ENCODE data around the gene RALGAPA2.

DNA sequence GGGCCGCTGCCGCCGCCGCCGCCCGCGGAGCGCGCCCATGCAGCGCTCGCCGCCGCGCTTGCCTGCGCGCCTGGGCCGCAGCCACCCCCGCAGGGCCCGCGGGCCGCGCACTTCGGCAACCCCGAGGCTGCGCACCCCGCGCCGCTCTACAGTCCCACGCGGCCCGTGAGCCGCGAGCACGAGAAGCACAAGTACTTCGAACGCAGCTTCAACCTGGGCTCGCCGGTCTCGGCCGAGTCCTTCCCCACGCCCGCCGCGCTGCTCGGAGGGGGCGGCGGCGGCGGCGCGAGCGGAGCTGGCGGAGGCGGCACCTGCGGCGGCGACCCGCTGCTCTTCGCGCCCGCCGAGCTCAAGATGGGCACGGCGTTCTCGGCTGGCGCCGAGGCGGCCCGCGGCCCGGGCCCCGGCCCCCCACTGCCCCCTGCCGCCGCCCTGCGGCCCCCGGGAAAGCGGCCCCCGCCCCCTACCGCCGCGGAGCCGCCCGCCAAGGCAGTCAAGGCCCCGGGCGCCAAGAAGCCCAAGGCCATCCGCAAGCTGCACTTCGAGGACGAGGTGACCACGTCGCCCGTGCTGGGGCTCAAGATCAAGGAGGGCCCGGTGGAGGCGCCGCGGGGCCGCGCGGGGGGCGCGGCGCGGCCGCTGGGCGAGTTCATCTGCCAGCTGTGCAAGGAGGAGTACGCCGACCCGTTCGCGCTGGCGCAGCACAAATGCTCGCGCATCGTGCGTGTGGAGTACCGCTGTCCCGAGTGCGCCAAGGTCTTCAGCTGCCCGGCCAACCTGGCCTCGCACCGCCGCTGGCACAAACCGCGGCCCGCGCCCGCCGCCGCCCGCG is 343.8 kb downstream of the RALGAPA2 start:
- no peak for TF ChIP-seq POLR2A (IDR thresholded peaks at IDR 0.05; ENCODE audit: low read length)
- no peak for TF ChIP-seq GATA1 (IDR thresholded peaks at IDR 0.05; ENCODE audit: low read depth, low read length)
